Neural cell (in vitro differentiated cells): ENCODE measurements around the gene VMAC.
"Not testable (repeated sequence)": the region's sequence is repeated elsewhere in the genome, so short reads cannot be mapped to it uniquely, and the experiment has no call there.

Experiments
- POLR2AphosphoS5 ChIP-seq: IDR thresholded peaks from 2 replicates; pipeline ENCODE4 v1.6.1; 2012
- SMC3 ChIP-seq: fragments of 450-650 bp; conservative IDR thresholded peaks from 2 replicates; pipeline ENCODE4 v1.6.1; 2014; ENCODE audit warnings: antibody characterized with exemption, mild to moderate bottlenecking, moderate library complexity; ENCODE audit not compliant: poor library complexity
- TF ChIP-seq, protein P1 (sequence below): fragments of 450-650 bp; IDR thresholded peaks from 2 replicates; pipeline ENCODE4 v1.5.1; 2014; ENCODE audit warnings: antibody characterized with exemption, mild to moderate bottlenecking, moderate library complexity; ENCODE audit not compliant: poor library complexity, severe bottlenecking
- TF ChIP-seq, protein P2 (sequence below): IDR thresholded peaks from 2 replicates; pipeline ENCODE4 v1.6.1; 2012; ENCODE audit warnings: borderline replicate concordance

DNA sequence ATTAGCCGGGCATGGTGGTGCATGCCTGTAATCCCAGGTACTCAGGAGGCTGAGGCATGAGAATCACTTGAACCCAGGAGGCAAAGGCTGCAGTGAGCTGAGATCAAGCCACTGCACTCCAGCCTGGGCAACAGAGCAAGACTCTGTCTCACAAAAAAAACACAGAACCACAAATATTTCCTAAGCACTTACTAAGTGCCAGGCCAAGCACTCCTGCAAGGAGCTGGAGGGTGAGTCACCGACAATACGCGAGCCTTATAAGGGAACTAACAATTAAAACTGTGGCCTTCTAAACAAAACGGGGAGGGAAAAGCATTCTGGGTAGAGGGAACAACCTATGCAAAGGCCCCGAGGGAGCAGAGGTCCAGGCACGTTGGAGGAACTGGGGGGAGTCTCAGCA is 30.2 kb upstream of the VMAC start:
- TF ChIP-seq, protein P1, sequence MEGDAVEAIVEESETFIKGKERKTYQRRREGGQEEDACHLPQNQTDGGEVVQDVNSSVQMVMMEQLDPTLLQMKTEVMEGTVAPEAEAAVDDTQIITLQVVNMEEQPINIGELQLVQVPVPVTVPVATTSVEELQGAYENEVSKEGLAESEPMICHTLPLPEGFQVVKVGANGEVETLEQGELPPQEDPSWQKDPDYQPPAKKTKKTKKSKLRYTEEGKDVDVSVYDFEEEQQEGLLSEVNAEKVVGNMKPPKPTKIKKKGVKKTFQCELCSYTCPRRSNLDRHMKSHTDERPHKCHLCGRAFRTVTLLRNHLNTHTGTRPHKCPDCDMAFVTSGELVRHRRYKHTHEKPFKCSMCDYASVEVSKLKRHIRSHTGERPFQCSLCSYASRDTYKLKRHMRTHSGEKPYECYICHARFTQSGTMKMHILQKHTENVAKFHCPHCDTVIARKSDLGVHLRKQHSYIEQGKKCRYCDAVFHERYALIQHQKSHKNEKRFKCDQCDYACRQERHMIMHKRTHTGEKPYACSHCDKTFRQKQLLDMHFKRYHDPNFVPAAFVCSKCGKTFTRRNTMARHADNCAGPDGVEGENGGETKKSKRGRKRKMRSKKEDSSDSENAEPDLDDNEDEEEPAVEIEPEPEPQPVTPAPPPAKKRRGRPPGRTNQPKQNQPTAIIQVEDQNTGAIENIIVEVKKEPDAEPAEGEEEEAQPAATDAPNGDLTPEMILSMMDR, result not testable (repeated sequence)
- not testable (repeated sequence) for TF ChIP-seq SMC3, POLR2AphosphoS5
- TF ChIP-seq, protein P2, sequence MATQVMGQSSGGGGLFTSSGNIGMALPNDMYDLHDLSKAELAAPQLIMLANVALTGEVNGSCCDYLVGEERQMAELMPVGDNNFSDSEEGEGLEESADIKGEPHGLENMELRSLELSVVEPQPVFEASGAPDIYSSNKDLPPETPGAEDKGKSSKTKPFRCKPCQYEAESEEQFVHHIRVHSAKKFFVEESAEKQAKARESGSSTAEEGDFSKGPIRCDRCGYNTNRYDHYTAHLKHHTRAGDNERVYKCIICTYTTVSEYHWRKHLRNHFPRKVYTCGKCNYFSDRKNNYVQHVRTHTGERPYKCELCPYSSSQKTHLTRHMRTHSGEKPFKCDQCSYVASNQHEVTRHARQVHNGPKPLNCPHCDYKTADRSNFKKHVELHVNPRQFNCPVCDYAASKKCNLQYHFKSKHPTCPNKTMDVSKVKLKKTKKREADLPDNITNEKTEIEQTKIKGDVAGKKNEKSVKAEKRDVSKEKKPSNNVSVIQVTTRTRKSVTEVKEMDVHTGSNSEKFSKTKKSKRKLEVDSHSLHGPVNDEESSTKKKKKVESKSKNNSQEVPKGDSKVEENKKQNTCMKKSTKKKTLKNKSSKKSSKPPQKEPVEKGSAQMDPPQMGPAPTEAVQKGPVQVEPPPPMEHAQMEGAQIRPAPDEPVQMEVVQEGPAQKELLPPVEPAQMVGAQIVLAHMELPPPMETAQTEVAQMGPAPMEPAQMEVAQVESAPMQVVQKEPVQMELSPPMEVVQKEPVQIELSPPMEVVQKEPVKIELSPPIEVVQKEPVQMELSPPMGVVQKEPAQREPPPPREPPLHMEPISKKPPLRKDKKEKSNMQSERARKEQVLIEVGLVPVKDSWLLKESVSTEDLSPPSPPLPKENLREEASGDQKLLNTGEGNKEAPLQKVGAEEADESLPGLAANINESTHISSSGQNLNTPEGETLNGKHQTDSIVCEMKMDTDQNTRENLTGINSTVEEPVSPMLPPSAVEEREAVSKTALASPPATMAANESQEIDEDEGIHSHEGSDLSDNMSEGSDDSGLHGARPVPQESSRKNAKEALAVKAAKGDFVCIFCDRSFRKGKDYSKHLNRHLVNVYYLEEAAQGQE, result not testable (repeated sequence)
